Mammary epithelial cell (primary cell): ENCODE data around the gene SHB.

Source experiments
- CTCF ChIP-seq, 2 donors: IDR thresholded peaks in 1 of 2; conservative IDR thresholded peaks in 1 of 2; 2 replicates each; pipeline ENCODE4 v1.5.1; 2011 to 2012; ENCODE audit warnings: inconsistent platforms in 2 of 2, low read length in 2 of 2, mild to moderate bottlenecking in 2 of 2, control low read depth in 1 of 2, low read depth in 1 of 2; ENCODE audit not compliant: insufficient read depth in 1 of 2; ENCODE audit errors: extremely low read depth in 1 of 2
- EZH2 ChIP-seq: IDR thresholded peaks from 2 replicates; pipeline ENCODE4 v1.6.1; 2012; ENCODE audit warnings: low read length, inconsistent platforms, borderline replicate concordance

GRCh38 chr9:37921168-37921510 lies 147.9 kb downstream of the SHB start:
- TF ChIP-seq EZH2 (no peak), CTCF (conservative IDR thresholded peaks at IDR 0.05 in 1 of 2, IDR thresholded peaks at IDR 0.05 in 1 of 2; ENCODE audit: extremely low read depth in 1 of 2, insufficient read depth in 1 of 2, low read depth in 1 of 2, low read length in 2 of 2) (no peak)
